HepG2 (cell line): ENCODE measurements around the gene ZNF83. TPM values are rescaled to one million over a fixed set of nuclear protein-coding genes. Genes with fewer than 3 reads are reported as not detected.

ENCODE experiments used
- ATAC-seq: fragments of 200-7000 bp; cut with Tn5 transposase; 3 replicates; pipeline ENCODE4 v1.9.1; 2020; ENCODE audit warnings: mild to moderate bottlenecking, moderate library complexity
- BruUV-seq: library from RNA; stranded (reverse); fragments of 400-500 nt; replicated peaks from 2 replicates; lab custom pipeline; 2021; lab: Mats Ljungman, UMichigan
- CTCF ChIA-PET: fragments of 300-600 bp; formaldehyde crosslinking; extraction: SDS; loops from one replicate; lab custom pipeline; 2021; ENCODE audit warnings: low total read pairs, inconsistent platforms, low intra/inter-chr PET ratio; lab: Yijun Ruan, JAX
- POLR2A ChIA-PET: fragments of 350-600 bp; sonication (Branson Sonifier 250); formaldehyde crosslinking; loops from one replicate; lab custom pipeline; 2020; ENCODE audit warnings: antibody characterized with exemption, inconsistent platforms; lab: Yijun Ruan, JAX
- DNase-seq: peaks from one replicate; pipeline ENCODE4 v3.0.0-alpha.2; 2015; ENCODE audit warnings: low spot score
- FAIRE-seq: peaks from 3 replicates; lab custom pipeline; 2011; peaks lifted over from hg19 to GRCh38; lab: Jason Lieb, UNC
- H2AFZ ChIP-seq: one replicate; pipeline ENCODE4 v1.6.1; 2011; ENCODE audit warnings: low read length, inconsistent platforms
- H3K27ac ChIP-seq: fragments of 300-600 bp; 3 replicates; pipeline ENCODE4 v1.8.0; 2011; ENCODE audit warnings: mixed run types, mild to moderate bottlenecking, mixed read lengths, low read length, inconsistent platforms; ENCODE audit not compliant: insufficient read depth; ENCODE audit errors: extremely low read length
- H3K27me3 ChIP-seq, 2 experiments: fragments of 200-600 bp in 1 of 2; 2 replicates in 1 of 2; 3 replicates in 1 of 2; pipeline versions ENCODE4 v1.6.0 to v1.8.0; 2011; ENCODE audit warnings: low read length in 2 of 2, mild to moderate bottlenecking in 2 of 2, moderate library complexity in 2 of 2, inconsistent platforms in 1 of 2; ENCODE audit not compliant: insufficient read depth in 2 of 2, control insufficient read depth in 1 of 2
- H3K36me3 ChIP-seq, 2 experiments: fragments of 200-600 bp in 1 of 2; replicated peaks in 1 of 2; 2 replicates in 1 of 2; 3 replicates in 1 of 2; pipeline versions ENCODE4 v1.5.1 to v1.8.0; 2011; ENCODE audit warnings: low read length in 2 of 2, inconsistent platforms in 1 of 2; ENCODE audit not compliant: insufficient read depth in 2 of 2, control insufficient read depth in 1 of 2
- H3K4me1 ChIP-seq: 2 replicates; pipeline ENCODE4 v1.5.1; 2012; ENCODE audit warnings: low read length, inconsistent platforms; ENCODE audit not compliant: insufficient read depth
- H3K4me2 ChIP-seq: 2 replicates; pipeline ENCODE4 v1.6.0; 2011; ENCODE audit warnings: low read depth, low read length, inconsistent platforms
- H3K4me3 ChIP-seq, 3 experiments: fragments of 200-600 bp in 1 of 3; sonication (generic), shearing (Covaris generic) in 1 of 3; replicated peaks in 1 of 3; 2 replicates each; pipeline ENCODE4 v1.5.1; 2011 to 2016; ENCODE audit warnings: low read length in 3 of 3, inconsistent platforms in 2 of 3, low read depth in 2 of 3, mild to moderate bottlenecking in 2 of 3, control low read depth in 1 of 3, mixed read lengths in 1 of 3; ENCODE audit not compliant: insufficient read depth in 1 of 3
- H3K79me2 ChIP-seq: one replicate; pipeline ENCODE4 v1.6.1; 2011; ENCODE audit warnings: low read length, inconsistent platforms; ENCODE audit not compliant: insufficient read depth
- H3K9ac ChIP-seq: 2 replicates; pipeline ENCODE4 v1.6.0; 2011; ENCODE audit warnings: mild to moderate bottlenecking, low read depth, low read length, inconsistent platforms; ENCODE audit not compliant: insufficient read depth
- H3K9me3 ChIP-seq: 2 replicates; pipeline ENCODE4 v1.5.1; 2012; ENCODE audit warnings: mild to moderate bottlenecking, low read length
- H4K20me1 ChIP-seq: 2 replicates; pipeline ENCODE4 v1.6.0; 2011; ENCODE audit warnings: inconsistent platforms, mild to moderate bottlenecking, low read length, moderate library complexity; ENCODE audit not compliant: insufficient read depth
- CBX2 ChIP-seq, 2 experiments: fragments of 200-600 bp in 1 of 2; sonication (generic); formaldehyde crosslinking in 1 of 2; IDR thresholded peaks; 2 replicates each; pipeline versions ENCODE4 v1.7.0 to v1.8.1; 2018 to 2022; ENCODE audit warnings: low read depth in 2 of 2, low read length in 1 of 2, mild to moderate bottlenecking in 1 of 2, missing genetic modification reagents in 1 of 2
- GZF1 ChIP-seq: sonication (generic); formaldehyde crosslinking; IDR thresholded peaks from 2 replicates; pipeline ENCODE4 v1.5.1; 2020; ENCODE audit warnings: mild to moderate bottlenecking, missing genetic modification reagents
- NCOR1 ChIP-seq: fragments of 200-600 bp; sonication (generic); IDR thresholded peaks from 2 replicates; pipeline ENCODE4 v1.7.0; 2017; ENCODE audit warnings: antibody characterized with exemption, low read length, borderline replicate concordance
- NFATC3 ChIP-seq: sonication (generic); formaldehyde crosslinking; IDR thresholded peaks from 2 replicates; pipeline ENCODE4 v1.5.1; 2020; ENCODE audit warnings: mild to moderate bottlenecking, missing genetic modification reagents
- SP5 ChIP-seq: IDR thresholded peaks from 2 replicates; pipeline ENCODE4 v1.6.1; 2016; ENCODE audit warnings: low read depth, borderline replicate concordance
- ZNF761 ChIP-seq: sonication (generic); formaldehyde crosslinking; conservative IDR thresholded peaks from 2 replicates; pipeline ENCODE4 v1.4.0; 2020; ENCODE audit warnings: mild to moderate bottlenecking, missing genetic modification reagents
- WGBS: methylation state at CpG from one replicate; pipeline ENCODE4 v1.1.6; 2017; ENCODE audit warnings: low lambda C conversion rate; 5-methylcytosine and 5-hydroxymethylcytosine counted together
- in situ Hi-C: cut with HindIII; loops from 2 replicates; pipeline ENCODE4 v1.10.0; 2017; ENCODE audit warnings: low pct_unique_long_range_greater_than_20kb; ENCODE audit not compliant: extremely low pct_ligation_motif_present
- intact Hi-C: fragments of 100-400 bp; cut with micrococcal nuclease; formaldehyde crosslinking; loops from one replicate; pipeline ENCODE4 v1.10.0; 2022; ENCODE audit not compliant: unreplicated experiment
- polyA plus RNA-seq, 8 experiments: library from polyadenylated mRNA; depleted of rRNA in 3 of 8; stranded (reverse) in 7 of 8; unstranded in 1 of 8; fragments of >200 nt; fragmentation: Illumina TruSeq in 4 of 8; extraction: Trizol in 4 of 8; gene quantifications; 2 replicates each; pipeline versions ENCODE4 v1.2.1 to v1.2.3, GENCODE V29; 2011 to 2016; ENCODE audit warnings: low read depth in 4 of 8, missing spikeins in 1 of 8, mixed read lengths in 1 of 8; ENCODE audit not compliant: insufficient read depth in 1 of 8
- total RNA-seq, 5 experiments: library from RNA; depleted of rRNA; stranded (reverse); fragments of >200 nt; fragmentation: Illumina TruSeq; extraction: Trizol; gene quantifications; 2 replicates each; pipeline ENCODE4 v1.2.3, GENCODE V29; 2016; ENCODE audit warnings: low read depth in 1 of 5
- TF ChIP-seq, protein P1 (sequence below): sonication (generic); formaldehyde crosslinking; IDR thresholded peaks from 2 replicates; pipeline ENCODE4 v1.4.0; 2020; ENCODE audit warnings: mild to moderate bottlenecking, missing genetic modification reagents
- TF ChIP-seq, protein P2 (sequence below): sonication (generic); formaldehyde crosslinking; IDR thresholded peaks from 2 replicates; pipeline ENCODE4 v1.8.1; 2022; ENCODE audit warnings: mild to moderate bottlenecking, missing genetic modification reagents
- TF ChIP-seq, protein P3 (sequence below): IDR thresholded peaks from 2 replicates; pipeline ENCODE4 v1.6.1; 2016; ENCODE audit warnings: missing genetic modification reagents, missing compliant biosample characterization

ZNF83 gene
- total and polyA plus RNA-seq, 2 of the 13 experiments (the other 11 are each of a cell fraction or from before 2014, with no cell fraction given), result 20.4 to 44.5 TPM

DNA sequence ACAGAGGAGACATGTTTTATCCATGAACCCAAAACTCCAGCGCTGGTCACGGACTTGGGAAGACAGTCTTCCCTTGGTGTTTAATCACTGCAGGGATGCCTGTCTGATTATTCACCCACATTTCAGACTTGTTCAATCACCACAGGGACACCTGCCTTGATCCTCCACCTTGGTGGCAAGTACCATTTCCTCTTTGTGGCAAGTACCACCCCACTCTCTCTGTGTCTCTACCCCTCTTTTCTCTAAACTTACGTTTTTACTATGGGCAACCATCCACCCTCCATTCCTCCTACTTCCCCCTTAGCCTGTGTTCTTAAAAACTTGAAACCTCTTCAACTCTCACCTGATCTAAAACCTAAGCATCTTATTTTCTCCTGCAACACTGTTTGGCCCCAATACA, 16.8 kb downstream of the ZNF83 start (continued):
- no peak for TF ChIP-seq ZNF761 (CRISPR knock-in tag)
- TF ChIP-seq SP5 (CRISPR knock-in tag), result no peak
- TF ChIP-seq, protein P1, sequence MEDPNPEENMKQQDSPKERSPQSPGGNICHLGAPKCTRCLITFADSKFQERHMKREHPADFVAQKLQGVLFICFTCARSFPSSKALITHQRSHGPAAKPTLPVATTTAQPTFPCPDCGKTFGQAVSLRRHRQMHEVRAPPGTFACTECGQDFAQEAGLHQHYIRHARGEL (CRISPR knock-in tag), result no peak
- TF ChIP-seq GZF1, result no peak

DNA sequence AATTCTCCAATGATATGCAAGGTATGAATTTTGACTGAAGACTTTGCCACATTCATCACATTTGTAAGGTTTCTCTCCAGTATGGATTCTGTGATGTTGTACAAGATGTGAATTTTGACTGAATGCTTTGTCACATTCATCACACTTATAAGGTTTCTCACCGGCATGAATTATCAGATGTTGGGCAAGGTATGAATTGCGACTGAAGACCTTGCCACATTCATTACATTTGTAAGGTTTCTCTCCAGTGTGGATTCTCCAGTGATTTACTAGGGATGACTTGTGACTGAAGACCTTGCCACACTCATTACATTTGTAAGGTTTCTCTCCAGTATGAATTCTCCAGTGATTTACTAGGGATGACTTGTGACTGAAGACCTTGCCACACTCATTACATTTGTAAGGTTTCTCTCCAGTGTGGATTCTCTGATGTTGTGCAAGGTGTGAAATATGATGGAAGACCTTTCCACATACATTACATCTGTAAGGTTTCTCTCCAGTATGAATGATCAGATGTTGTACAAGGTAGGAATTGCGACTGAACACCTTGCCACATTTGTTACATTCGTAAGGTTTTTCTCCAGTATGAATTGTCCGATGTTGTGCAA, 24.8 kb downstream of the ZNF83 start:
- Histone ChIP-seq H3K9me3 (peaks cover 74% of the 10 kb centered on the region), H3K9ac (no peak overlapping the region), H3K4me2 (no peak overlapping the region), H2AFZ (no peak overlapping the region), H3K4me3 (no peak overlapping the region), H3K79me2 (no peaks in the 10 kb centered on the region), H4K20me1 (no peaks in the 10 kb centered on the region)
- no TSS peak for BruUV-seq
- DNase-seq (no peak), ATAC-seq (no peak)
- ChIA-PET CTCF (no interaction called here), POLR2A (no interaction called here)
- in situ Hi-C loops (no loop called here), intact Hi-C loops (no loop called here)
- TF ChIP-seq, protein P2, sequence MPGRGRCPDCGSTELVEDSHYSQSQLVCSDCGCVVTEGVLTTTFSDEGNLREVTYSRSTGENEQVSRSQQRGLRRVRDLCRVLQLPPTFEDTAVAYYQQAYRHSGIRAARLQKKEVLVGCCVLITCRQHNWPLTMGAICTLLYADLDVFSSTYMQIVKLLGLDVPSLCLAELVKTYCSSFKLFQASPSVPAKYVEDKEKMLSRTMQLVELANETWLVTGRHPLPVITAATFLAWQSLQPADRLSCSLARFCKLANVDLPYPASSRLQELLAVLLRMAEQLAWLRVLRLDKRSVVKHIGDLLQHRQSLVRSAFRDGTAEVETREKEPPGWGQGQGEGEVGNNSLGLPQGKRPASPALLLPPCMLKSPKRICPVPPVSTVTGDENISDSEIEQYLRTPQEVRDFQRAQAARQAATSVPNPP (CRISPR knock-in tag), result no peak
- TF ChIP-seq CBX2 (IDR thresholded peaks at IDR 0.05; ENCODE audit: low read depth, low read length) (no peak), CBX2 (CRISPR knock-in tag; IDR thresholded peaks at IDR 0.05; ENCODE audit: low read depth) (no peak), NCOR1 (no peak), NFATC3 (CRISPR knock-in tag) (no peak)
- TF ChIP-seq, protein P3, sequence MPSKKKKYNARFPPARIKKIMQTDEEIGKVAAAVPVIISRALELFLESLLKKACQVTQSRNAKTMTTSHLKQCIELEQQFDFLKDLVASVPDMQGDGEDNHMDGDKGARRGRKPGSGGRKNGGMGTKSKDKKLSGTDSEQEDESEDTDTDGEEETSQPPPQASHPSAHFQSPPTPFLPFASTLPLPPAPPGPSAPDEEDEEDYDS (CRISPR knock-in tag), result no peak
- TF ChIP-seq, all 625 proteins: peak for 0
- Histone ChIP-seq H3K27ac (no peak overlapping the region), H3K4me1 (no peaks in the 10 kb centered on the region), H3K27me3 (no peaks in the 10 kb centered on the region), H3K36me3 (peaks cover 6 to 51% of the 10 kb centered on the region in 2 experiments)
- WGBS, result over 99% methylated on average over 5 of the region's 5 CpGs
- no peak for FAIRE-seq
